Measurements from ENCODE around the gene TBC1D3B. TPM values are rescaled to one million over a fixed set of nuclear protein-coding genes. Genes with fewer than 3 reads are reported as not detected.

Gene TBC1D3B
- total and polyA plus RNA-seq, 2 donors (not counting 1 experiment from before 2014, with no cell fraction given): 0.86 to 2.3 TPM

DNA sequence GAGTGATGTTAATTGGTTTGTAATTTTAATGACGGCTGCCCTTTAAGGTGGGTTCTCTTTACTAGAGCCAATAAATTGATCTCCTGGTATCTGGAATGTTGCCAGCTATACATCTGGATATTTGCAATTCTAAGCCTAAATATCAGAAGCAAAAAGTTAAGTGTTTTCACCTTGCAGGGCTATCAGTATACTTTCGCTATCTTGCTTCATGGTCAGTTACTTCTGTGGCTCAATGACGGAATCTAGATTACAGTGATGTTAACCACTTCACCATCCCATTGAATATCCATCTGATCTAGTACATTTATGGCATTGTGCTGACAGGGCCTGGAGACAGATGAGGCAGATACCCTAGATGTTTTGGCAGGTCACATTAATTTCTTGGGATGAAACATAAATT, 44.5 kb downstream of the TBC1D3B start:
- no peak overlapping the region for H3K27ac ChIP-seq (ENCODE audit: insufficient read depth, low read length)
- H3K9me3 ChIP-seq (ENCODE audit: control insufficient read depth, insufficient read depth, low read depth, low read length): no peaks in the 10 kb centered on the region
- no peak overlapping the region for H3K9ac ChIP-seq (ENCODE audit: insufficient read depth, low read length)
- no peaks in the 10 kb centered on the region for H3K79me2 ChIP-seq (ENCODE audit: control insufficient read depth, insufficient read depth, low read length)
- no peaks in the 10 kb centered on the region for H3K36me3 ChIP-seq (ENCODE audit: control insufficient read depth, insufficient read depth, low read length)
- no peak overlapping the region for H3K4me2 ChIP-seq (ENCODE audit: extremely low read depth, insufficient read depth, low read length)
- no peak for TF ChIP-seq EZH2 (IDR thresholded peaks at IDR 0.05; ENCODE audit: low read length, missing control alignments)
- TF ChIP-seq, protein P1, sequence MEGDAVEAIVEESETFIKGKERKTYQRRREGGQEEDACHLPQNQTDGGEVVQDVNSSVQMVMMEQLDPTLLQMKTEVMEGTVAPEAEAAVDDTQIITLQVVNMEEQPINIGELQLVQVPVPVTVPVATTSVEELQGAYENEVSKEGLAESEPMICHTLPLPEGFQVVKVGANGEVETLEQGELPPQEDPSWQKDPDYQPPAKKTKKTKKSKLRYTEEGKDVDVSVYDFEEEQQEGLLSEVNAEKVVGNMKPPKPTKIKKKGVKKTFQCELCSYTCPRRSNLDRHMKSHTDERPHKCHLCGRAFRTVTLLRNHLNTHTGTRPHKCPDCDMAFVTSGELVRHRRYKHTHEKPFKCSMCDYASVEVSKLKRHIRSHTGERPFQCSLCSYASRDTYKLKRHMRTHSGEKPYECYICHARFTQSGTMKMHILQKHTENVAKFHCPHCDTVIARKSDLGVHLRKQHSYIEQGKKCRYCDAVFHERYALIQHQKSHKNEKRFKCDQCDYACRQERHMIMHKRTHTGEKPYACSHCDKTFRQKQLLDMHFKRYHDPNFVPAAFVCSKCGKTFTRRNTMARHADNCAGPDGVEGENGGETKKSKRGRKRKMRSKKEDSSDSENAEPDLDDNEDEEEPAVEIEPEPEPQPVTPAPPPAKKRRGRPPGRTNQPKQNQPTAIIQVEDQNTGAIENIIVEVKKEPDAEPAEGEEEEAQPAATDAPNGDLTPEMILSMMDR (conservative IDR thresholded peaks at IDR 0.05 in 1 of 2, IDR thresholded peaks at IDR 0.05 in 1 of 2; ENCODE audit: low read depth in 1 of 2, low read length in 2 of 2): no peak
- H4K20me1 ChIP-seq (ENCODE audit: control insufficient read depth, extremely low read depth, insufficient read depth, low read length): no peaks in the 10 kb centered on the region
- no peak overlapping the region for H2AFZ ChIP-seq (ENCODE audit: low read length)
- H3K4me1 ChIP-seq (ENCODE audit: control insufficient read depth, extremely low read depth, insufficient read depth, low read length): no peaks in the 10 kb centered on the region
- no peak overlapping the region for H3K4me3 ChIP-seq (replicated peaks in 1 of 4; ENCODE audit: control extremely low read depth in 1 of 4, insufficient read depth in 1 of 4, low read depth in 3 of 4, low read length in 4 of 4)
- no peaks in the 10 kb centered on the region for H3K27me3 ChIP-seq (ENCODE audit: control insufficient read depth, insufficient read depth, low read length)
- DNase-seq (ENCODE audit: low read depth in 2 of 2): no peak

DNA sequence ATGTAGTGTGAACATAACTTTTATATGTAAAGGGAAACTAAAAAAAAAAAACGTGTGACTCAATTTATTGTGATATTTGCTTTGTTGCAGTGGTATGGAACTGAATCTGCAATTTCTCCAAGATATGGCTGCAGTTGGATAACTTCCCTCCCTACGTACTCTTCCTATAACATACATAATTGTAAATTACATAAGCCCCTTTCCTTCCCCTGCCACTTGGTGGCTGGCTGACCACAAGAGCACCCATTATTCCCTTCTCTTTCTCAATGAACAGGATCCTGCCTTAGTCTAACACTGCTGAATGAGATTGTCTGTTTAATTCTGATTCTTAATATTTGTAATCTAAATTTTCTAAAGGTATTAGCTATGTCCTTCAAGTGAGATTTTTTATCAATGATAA, 45.0 kb downstream of the TBC1D3B start:
- Histone ChIP-seq H3K36me3 (ENCODE audit: control insufficient read depth, insufficient read depth, low read length) (no peaks in the 10 kb centered on the region), H3K4me3 (replicated peaks in 1 of 4; ENCODE audit: control extremely low read depth in 1 of 4, insufficient read depth in 1 of 4, low read depth in 3 of 4, low read length in 4 of 4) (no peak overlapping the region), H3K4me2 (ENCODE audit: extremely low read depth, insufficient read depth, low read length) (no peak overlapping the region), H3K9me3 (ENCODE audit: control insufficient read depth, insufficient read depth, low read depth, low read length) (no peaks in the 10 kb centered on the region), H4K20me1 (ENCODE audit: control insufficient read depth, extremely low read depth, insufficient read depth, low read length) (no peaks in the 10 kb centered on the region), H2AFZ (ENCODE audit: low read length) (no peak overlapping the region), H3K79me2 (ENCODE audit: control insufficient read depth, insufficient read depth, low read length) (no peaks in the 10 kb centered on the region), H3K27me3 (ENCODE audit: control insufficient read depth, insufficient read depth, low read length) (no peaks in the 10 kb centered on the region), H3K4me1 (ENCODE audit: control insufficient read depth, extremely low read depth, insufficient read depth, low read length) (no peaks in the 10 kb centered on the region), H3K27ac (ENCODE audit: insufficient read depth, low read length) (no peak overlapping the region), H3K9ac (ENCODE audit: insufficient read depth, low read length) (no peak overlapping the region)
- no peak for DNase-seq (ENCODE audit: low read depth in 2 of 2)
- TF ChIP-seq EZH2 (IDR thresholded peaks at IDR 0.05; ENCODE audit: low read length, missing control alignments): no peak
- TF ChIP-seq, protein P1 (conservative IDR thresholded peaks at IDR 0.05 in 1 of 2, IDR thresholded peaks at IDR 0.05 in 1 of 2; ENCODE audit: low read depth in 1 of 2, low read length in 2 of 2): peak in 1 of 2 donors; percentile 9

DNA sequence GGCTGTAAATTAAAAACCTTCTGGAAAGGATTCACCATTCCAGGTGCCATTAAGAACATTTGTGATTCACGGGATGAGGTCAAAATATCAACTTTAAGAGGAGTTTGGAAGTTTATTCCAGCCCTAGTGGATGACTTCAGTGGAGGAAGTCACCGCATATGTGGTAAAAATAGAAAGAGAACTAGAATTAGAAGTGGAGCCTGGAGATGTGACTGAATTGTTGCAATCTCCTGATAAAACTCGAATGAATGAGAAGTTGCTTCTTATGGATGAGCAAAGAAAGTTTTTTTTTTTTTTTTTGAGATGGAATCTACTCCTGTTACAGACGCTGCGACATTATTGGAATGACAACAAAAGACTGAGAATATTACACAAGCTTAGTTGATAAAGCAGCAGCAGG, 46.1 kb downstream of the TBC1D3B start:
- Histone ChIP-seq H3K36me3 (ENCODE audit: control insufficient read depth, insufficient read depth, low read length) (no peaks in the 10 kb centered on the region), H2AFZ (ENCODE audit: low read length) (no peak overlapping the region), H3K4me2 (ENCODE audit: extremely low read depth, insufficient read depth, low read length) (no peak overlapping the region), H4K20me1 (ENCODE audit: control insufficient read depth, extremely low read depth, insufficient read depth, low read length) (no peaks in the 10 kb centered on the region), H3K27me3 (ENCODE audit: control insufficient read depth, insufficient read depth, low read length) (no peaks in the 10 kb centered on the region), H3K9me3 (ENCODE audit: control insufficient read depth, insufficient read depth, low read depth, low read length) (no peaks in the 10 kb centered on the region), H3K79me2 (ENCODE audit: control insufficient read depth, insufficient read depth, low read length) (no peaks in the 10 kb centered on the region), H3K4me1 (ENCODE audit: control insufficient read depth, extremely low read depth, insufficient read depth, low read length) (no peaks in the 10 kb centered on the region), H3K4me3 (replicated peaks in 1 of 4; ENCODE audit: control extremely low read depth in 1 of 4, insufficient read depth in 1 of 4, low read depth in 3 of 4, low read length in 4 of 4) (no peak overlapping the region), H3K27ac (ENCODE audit: insufficient read depth, low read length) (no peak overlapping the region), H3K9ac (ENCODE audit: insufficient read depth, low read length) (no peak overlapping the region)
- no peak for DNase-seq (ENCODE audit: low read depth in 2 of 2)
- TF ChIP-seq, protein P1 (conservative IDR thresholded peaks at IDR 0.05 in 1 of 2, IDR thresholded peaks at IDR 0.05 in 1 of 2; ENCODE audit: low read depth in 1 of 2, low read length in 2 of 2): no peak

Data from fibroblast of lung (primary cell).